Ecto neural progenitor cell (in vitro differentiated cells): ENCODE results near the gene LCLAT1.
"Not testable (repeated sequence)": the region's sequence is repeated elsewhere in the genome, so short reads cannot be mapped to it uniquely, and the experiment has no call there.

Experiments
- DNase-seq: peaks from one replicate; pipeline ENCODE4 v3.0.0-alpha.2; 2018; ENCODE audit warnings: low spot score

The LCLAT1 gene

DNA sequence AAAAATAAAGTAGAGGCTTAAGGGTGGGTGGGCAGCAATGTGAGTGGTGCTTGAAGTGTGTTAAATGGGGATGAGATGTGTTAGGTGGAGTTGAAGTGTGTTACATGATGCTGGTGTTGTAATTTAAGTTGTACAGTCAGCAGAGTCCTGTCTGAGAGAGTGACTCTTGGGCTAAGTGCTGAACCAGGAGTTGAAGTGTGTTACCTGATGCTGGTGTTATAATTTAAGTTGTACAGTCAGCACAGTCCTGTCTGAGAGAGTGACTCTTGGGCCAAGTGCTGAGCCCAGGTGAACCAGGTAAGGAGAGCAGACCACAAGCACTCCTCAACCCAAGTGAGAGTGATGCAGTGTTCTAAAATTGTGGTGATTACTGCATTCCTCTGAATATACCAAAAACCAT is 40.6 kb downstream of the LCLAT1 start:
- DNase-seq = no peak

DNA sequence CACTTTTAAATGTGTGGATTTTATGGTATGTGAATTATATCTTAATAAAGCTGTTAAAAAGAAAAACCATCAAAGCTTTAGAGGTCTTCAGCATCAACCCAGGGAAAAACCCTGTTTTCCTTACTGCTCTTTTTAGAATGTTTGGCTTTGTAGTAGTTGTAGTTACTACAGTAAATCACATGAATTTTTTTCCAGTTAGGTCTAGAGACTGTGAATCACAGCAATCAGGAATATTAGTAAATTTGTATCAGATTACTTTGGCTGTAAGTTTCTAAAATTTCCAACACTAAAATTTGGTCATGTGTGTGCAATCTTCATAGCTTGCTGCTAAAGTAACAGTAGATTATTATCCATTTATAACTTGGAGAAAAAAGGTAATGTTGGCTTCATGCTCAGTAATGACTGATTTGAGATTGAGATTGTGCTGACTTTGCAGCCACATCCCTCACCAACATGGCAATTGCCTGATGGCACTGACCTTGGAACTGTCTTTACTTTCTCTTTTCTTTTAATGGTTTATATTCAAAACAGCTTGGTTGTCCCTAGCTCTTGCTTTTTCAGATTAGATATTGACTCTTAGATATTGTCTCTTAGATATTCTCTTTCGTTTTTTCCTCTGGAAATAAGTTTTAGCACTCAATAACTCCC is 41.1 kb downstream of the LCLAT1 start:
- no peak for DNase-seq

DNA sequence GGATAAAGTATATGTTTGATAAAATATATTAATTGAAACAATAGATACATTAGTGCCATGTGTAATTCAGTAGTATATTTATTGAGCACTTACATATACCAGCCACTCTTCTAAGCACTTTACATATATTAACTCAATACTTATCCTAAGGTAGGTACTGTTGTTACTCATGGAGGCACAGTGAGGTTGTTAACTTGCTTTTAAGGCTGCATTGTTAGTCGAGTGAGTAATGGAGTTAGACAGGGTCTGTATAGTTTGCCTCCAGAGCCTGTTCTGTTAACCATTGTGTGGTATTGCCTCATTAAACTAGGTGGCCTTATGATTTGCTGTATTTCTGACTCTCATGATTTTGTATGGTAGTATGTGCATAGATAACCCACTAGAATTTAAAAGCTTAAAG is 44.2 kb downstream of the LCLAT1 start:
- no peak for DNase-seq

DNA sequence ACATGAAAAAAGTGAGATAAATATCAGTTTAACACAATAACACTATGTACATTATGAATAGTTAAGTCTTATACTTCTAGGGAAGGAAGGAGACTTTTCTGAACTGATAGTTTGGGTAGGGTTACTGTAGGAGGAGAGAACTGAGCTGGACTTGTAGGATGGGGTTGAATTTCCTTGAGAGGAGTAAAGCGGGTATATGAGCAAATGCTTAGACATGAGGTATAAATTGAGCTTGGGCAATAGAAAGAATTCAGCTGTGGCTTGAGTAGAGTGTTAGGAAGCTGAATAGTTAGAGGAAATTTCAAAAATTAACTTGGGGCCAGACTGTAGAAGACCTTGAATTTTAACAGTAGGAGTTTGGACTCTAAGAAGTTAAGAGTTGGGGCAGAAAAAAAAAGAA is 45.1 kb downstream of the LCLAT1 start:
- no peak for DNase-seq

DNA sequence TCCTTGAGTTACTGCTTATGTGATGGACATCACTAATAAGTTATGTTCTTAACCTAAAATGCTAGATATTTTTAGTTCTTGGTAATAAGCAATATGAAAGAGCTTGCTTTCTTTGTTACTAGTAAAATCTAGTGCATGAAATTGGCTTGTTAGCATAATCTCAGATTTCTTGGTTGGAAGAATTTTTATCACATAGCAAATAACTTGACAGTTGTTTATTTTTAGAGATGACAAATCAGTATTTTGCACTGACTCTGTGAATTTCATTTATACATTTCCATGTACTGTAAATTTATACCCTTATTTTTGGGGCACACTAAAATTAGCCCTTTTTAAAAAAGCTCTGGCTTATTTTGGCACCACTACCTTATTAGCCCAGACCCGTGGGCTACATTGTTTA is 45.6 kb downstream of the LCLAT1 start:
- no peak for DNase-seq

DNA sequence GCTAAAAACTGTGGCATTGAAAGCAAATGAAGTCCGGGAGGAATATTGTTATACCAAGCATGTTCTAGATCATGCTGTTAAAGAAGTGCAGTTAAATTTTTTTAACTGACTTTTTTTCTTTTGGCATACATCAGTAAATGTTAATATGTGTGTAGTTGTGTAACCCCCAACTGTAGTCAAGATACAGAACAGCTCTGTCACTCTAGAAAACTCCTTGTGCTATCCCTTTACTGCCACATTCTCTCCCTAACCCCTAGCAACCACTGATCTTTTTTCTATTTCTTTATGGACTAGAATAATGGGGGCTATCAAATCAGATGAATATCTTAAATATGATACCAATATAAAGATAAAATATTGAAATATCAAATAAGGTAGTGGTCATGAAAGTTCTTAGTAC is 46.4 kb downstream of the LCLAT1 start:
- DNase-seq = no peak

DNA sequence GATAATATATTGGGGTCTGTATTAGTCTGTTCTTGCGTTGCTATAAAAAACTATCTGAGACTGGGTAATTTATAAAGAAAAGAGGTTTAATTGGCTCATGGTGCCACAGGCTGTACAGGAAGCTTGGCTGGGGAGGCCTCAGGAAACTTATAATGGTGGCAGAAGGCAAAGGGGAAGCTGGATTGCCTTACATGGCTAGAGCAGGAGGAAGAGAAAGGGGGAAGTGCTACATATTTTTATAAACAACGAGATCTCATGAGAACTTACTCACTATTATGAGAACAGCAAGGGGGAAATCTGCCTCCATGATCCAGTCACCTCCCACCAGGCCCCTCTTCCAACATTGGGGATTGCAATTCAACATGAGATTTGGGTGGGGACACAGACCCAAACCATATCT is 48.9 kb downstream of the LCLAT1 start:
- not testable (repeated sequence) for DNase-seq

DNA sequence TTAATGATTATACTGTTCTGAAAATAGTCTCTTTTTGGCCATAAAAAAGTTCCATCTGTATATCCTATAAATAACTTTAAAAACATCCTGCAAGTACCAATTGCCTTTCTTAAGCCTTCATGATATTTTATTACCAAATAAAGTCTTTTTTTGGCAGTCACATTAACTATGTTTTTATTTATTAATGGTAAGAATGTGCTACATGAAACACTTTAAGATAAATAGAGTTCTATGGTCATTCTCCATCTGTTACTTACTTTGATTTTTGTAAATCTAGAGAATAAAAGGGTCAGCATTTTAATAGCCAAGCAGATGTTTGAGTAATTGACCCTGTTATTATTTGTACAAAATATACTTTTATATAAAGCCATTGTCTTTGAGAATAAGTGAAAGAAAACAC is 52.6 kb downstream of the LCLAT1 start:
- DNase-seq = no peak

- DNase-seq = no peak
These were observed 53.7 kb downstream of the LCLAT1 start for GRCh38 chr2:30500699-30501098.

DNA sequence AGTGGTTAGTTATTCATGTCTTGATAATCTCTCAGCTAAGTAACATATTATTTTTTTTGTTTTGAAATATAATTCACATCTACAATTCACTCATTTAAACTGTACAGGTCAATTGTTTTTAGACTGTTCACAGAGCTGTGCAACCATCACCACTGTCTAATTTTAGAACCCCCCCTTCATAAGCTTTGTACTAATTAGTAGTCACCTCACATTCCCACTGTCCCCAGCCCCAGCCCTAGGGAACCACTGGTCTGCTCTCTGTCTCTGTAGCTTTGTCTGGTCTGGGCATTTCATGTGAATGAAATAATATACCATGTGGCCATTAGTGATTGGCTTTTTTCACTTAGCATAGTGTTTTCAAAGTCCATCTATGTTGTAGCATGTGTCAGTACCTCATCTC is 55.3 kb downstream of the LCLAT1 start:
- DNase-seq = no peak

DNA sequence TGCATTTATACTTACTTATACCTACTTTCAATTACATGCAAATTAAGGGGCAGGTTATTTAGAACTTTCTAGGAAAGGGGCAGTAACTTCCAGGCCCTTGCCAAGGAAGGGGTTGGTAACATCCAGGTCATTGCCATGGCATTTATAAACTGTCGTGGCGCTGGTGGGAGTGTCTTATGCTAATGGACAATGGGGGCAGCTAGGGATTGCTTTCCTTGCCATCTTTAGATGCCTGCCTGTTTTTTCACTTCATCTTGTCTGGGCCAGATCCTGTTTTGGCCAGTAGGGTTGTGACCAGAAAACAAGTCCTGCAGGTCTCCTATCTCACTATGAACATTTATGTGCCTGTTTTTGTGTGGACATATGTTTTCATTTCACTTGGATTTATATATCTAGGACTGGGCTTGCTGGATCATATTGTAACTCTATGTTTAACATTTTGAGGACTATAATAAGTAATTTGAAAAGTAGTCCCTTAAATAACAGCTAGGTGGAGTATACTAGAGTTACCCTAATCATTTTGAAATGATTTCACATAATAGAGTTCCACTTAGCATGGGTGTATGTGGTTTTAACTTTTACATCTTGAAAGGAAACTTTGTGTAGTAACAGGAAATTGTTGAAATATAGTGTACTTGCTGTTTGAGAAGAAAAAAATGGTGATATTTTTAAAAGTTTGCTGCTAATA is 56.1 kb downstream of the LCLAT1 start:
- no peak for DNase-seq

- no peak for DNase-seq
These were observed 56.6 kb downstream of the LCLAT1 start for GRCh38 chr2:30503695-30504052.

DNA sequence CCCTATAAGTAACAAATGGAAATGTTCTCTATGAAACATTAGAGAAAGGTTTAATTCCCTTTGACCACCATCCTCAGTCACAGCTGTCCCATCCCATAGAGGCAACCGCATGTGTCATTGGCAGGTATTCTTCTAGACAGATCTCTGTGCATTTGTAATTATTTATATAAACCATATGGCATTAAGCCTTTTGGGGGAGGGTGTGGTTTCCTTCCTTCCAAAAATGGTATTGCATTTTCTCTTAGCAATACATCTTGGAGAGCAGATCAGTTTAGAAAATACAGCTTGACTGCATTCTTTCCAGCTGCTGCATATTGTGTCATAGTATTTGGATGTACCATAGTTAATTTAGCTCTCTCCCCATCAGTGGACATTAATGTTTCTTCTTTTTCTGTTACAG is 57.7 kb downstream of the LCLAT1 start:
- no peak for DNase-seq

DNA sequence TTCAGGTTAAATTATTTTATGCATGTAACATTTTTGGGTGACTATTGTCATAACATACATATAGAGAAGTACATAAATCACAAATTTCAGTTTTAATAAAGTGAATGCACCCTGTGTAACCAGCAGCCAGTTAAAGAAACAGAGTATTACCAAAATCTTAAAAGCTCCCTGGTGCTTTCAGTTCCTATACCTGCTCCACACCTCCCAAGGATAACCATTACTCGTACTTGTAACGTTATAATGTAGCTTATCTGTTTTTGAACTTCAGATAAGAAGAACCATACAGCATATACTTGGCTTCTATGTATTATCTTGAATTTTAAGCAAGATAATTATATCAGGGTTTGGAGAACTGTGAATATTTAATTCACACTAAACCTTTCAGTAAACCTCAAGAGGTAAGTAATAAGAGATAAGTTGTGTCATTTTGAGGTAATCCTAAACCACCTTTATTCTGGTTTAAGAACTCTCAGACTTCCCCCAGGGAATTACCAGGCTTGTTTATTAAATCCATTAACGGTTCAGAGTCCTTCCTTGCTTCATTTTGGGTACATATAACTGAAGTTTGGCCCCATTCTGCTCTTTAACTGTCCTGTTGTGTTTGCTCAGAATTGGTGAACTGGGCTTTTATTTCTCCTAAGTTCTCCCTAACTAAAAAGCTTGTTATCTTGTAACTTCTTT is 58.6 kb downstream of the LCLAT1 start:
- DNase-seq = no peak

DNA sequence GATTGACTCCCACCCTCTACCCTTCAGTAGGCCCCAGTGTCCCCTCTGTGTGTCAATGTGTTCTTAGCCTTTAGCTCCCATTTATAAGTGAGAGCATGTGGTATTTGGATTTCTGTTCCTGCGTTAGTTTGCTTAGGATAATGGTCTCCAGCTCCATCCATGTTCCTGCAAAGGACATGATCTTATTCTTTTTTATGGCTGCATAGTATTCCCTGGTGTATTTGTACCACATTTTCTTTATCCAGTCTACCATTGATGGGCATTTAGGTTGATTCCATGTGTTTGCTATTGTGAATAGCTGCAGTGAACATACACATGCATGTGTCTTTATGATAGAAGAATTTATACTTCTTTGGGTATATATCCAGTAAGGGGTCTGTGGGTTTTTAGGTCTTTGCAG is 60.4 kb downstream of the LCLAT1 start:
- not testable (repeated sequence) for DNase-seq

GRCh38 chr2:30509716-30510115 is 62.7 kb downstream of the LCLAT1 start:
- DNase-seq = no peak

- no peak for DNase-seq
These were observed 63.4 kb downstream of the LCLAT1 start for GRCh38 chr2:30510409-30510808.

DNA sequence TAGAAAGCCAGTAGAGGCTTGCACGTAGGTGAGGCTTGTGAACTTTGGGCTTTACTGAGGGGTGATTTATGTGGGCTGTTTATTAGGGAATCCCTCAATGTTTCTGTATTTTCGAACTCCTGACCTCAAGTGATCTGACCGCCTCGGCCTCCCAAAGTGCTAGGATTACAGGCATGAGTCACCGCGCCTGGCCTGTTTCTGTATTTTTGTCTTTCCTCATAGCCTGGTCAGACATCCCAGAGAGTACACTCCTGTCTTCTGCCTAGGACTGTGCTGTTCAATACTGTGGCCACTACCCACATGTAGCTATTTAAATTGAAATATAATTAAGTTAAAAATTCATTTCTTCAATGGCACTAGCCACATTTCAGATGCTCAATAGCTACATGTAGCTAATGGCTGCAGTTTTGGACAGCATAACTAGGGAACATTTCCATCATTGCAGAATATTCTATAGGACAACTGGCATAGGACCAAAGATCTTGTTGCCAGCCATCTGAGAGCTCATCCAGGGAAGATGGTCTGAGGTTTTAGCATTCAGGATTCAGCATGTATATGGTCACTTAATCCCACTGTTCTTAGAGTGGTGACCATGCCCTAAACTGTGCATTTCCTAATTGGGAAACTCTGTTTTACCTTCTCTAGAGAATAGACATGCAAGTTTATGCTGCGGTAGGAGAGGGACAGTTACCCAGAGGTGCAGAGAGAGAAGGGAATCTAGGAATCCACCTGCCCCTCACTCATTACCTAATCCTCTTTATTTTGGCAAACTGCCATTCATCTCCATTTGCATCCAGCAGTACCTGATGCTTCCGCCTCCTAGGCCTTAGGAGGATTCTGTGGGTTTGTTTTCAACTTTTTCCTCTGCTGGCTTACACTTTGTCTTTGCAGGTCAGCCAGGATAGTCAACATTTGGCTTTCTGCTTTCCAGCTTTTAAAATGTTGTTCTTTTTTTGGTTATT is 64.4 kb downstream of the LCLAT1 start:
- DNase-seq = no peak

GRCh38 chr2:30512243-30512886 is 65.3 kb downstream of the LCLAT1 start:
- DNase-seq = no peak

DNA sequence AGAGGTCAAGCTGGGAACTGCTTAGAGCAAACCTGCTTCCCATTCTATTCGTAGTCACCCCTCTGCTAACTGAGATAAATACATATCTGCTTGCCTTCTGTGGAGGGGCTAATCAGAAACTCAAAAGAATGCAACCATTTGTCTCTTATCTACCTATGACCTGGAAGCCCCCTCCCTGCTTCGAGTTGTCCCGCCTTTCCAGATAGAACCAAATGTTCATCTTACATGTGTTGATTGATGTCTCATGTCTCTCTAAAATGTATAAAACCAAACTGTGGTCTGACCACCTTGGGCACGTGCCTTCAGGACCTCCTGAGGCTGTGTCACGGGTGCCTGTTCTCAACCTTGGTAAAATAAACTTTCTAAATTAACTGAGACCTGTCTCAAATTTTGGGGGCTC is 66.6 kb downstream of the LCLAT1 start:
- not testable (repeated sequence) for DNase-seq

GRCh38 chr2:30514134-30514847 is 67.2 kb downstream of the LCLAT1 start:
- DNase-seq = no peak
